Peyer's patch (tissue), 4 donors: ENCODE data around the gene P3H3.

Source experiments
- CTCF ChIP-seq, 6 experiments: fragments of 450-650 bp in 4 of 6; fragments of 200-600 bp in 2 of 6; sonication (generic) in 1 of 6; IDR thresholded peaks; one replicate each; pipeline ENCODE4 v1.5.1; 2017 to 2019; ENCODE audit warnings: antibody characterized with exemption in 6 of 6, mild to moderate bottlenecking in 3 of 6, moderate library complexity in 1 of 6
- POLR2A ChIP-seq, 2 donors: fragments of 450-650 bp; IDR thresholded peaks; one replicate each; pipeline ENCODE4 v1.5.1; 2017; ENCODE audit warnings: antibody characterized with exemption in 2 of 2, mild to moderate bottlenecking in 2 of 2, moderate library complexity in 2 of 2

- TF ChIP-seq CTCF (IDR thresholded peaks at IDR 0.05) (no peak), POLR2A (IDR thresholded peaks at IDR 0.05) (no peak)
Measured at GRCh38 chr12:6809056-6809455, 19.2 kb upstream of the P3H3 start.
